Measurements from ENCODE around the gene ROR1.

DNA sequence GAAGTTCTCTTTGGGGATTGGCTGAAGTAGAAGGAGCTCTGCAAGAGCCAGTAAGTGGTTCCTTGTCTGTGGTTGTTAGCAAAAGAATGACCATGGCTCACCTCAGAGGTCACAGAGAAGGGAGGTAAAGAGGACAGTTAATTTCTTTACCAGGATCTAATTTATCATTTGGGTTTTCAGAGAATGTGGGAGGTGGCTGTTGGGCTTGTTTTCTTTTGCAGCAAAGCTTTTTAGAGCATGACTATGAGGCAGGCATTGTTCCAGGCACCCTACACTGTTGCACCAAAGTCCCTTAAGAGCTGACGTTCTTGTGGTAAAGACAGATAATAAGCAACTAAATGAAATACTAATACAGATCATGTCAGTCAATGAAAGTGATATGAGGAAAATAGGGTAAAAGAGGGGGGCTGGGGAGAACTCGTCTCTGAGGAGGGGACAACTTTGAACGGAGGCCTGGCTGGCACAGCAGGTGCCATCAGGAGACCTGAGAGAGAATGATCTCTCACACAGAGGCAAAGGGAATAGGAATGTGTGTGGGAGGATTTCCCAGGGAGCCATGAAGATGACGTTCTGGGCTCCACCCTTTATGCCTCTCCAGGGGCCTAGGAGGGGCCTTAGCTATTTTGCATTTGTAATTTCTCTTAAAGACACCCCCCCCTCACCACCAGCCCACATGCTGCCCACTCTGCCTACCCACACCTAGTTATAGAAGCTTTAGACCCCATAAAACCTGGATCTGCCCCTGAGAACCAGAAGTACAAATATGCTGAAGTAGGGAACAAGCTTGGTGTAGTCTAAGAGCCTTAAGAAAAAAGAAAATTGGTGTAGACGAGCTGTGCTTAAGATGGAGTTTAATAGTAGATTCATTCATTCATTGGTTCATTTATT lies 177.5 kb downstream of the ROR1 start:
- TF ChIP-seq, protein P1, sequence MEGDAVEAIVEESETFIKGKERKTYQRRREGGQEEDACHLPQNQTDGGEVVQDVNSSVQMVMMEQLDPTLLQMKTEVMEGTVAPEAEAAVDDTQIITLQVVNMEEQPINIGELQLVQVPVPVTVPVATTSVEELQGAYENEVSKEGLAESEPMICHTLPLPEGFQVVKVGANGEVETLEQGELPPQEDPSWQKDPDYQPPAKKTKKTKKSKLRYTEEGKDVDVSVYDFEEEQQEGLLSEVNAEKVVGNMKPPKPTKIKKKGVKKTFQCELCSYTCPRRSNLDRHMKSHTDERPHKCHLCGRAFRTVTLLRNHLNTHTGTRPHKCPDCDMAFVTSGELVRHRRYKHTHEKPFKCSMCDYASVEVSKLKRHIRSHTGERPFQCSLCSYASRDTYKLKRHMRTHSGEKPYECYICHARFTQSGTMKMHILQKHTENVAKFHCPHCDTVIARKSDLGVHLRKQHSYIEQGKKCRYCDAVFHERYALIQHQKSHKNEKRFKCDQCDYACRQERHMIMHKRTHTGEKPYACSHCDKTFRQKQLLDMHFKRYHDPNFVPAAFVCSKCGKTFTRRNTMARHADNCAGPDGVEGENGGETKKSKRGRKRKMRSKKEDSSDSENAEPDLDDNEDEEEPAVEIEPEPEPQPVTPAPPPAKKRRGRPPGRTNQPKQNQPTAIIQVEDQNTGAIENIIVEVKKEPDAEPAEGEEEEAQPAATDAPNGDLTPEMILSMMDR (conservative IDR thresholded peaks at IDR 0.05; ENCODE audit: low read length): no peak
- no peak for TF ChIP-seq EZH2phosphoT487 (IDR thresholded peaks at IDR 0.05; ENCODE audit: borderline replicate concordance, low read depth, low read length)

Measured in OCI-LY7 (cell line).